Measurements from ENCODE around the gene PCMT1.

- TF ChIP-seq CTCF (IDR thresholded peaks at IDR 0.05) (no peak), ZBTB43 (CRISPR knock-in tag; IDR thresholded peaks at IDR 0.05) (no peak), MAX (CRISPR knock-in tag; IDR thresholded peaks at IDR 0.05) (no peak), ZNF512 (CRISPR knock-in tag; IDR thresholded peaks at IDR 0.05; ENCODE audit: borderline replicate concordance) (no peak), IRF2 (CRISPR knock-in tag; IDR thresholded peaks at IDR 0.05; ENCODE audit: borderline replicate concordance, low read depth) (no peak)
These were observed 22.4 kb downstream of the PCMT1 start for GRCh38 chr6:149771925-149772324.

Data from WTC11 (cell line).